Heart left ventricle (tissue), 16 donors: ENCODE results near the gene SPATA22. TPM values are rescaled to one million over a fixed set of nuclear protein-coding genes. Genes with fewer than 3 reads are reported as not detected.
"Not testable (repeated sequence)": the region's sequence is repeated elsewhere in the genome, so short reads cannot be mapped to it uniquely, and the experiment has no call there.

ENCODE experiments used
- ATAC-seq, 4 donors: fragments of 200-7000 bp; cut with Tn5 transposase; one replicate each; pipeline ENCODE4 v1.9.1; 2020 to 2022; ENCODE audit warnings: moderate library complexity in 4 of 4, mild to moderate bottlenecking in 3 of 4, moderate number of reproducible peaks in 1 of 4
- DNase-seq, 5 donors: peaks; one replicate each; pipeline ENCODE4 v3.0.0-alpha.2; 2020
- H3K27ac ChIP-seq, 12 donors: fragments of 200-600 bp; sonication (generic) in 4 of 12; one replicate each; pipeline versions ENCODE4 v1.5.0 to v1.8.0; 2016 to 2022; ENCODE audit warnings: mild to moderate bottlenecking in 2 of 12
- H3K27me3 ChIP-seq, 9 donors: fragments of 200-600 bp; sonication (generic) in 2 of 9; one replicate each; pipeline versions ENCODE4 v1.5.1 to v1.8.0; 2016 to 2022; ENCODE audit warnings: mild to moderate bottlenecking in 3 of 9
- H3K36me3 ChIP-seq, 9 donors: fragments of 200-600 bp; sonication (generic) in 2 of 9; one replicate each; pipeline versions ENCODE4 v1.5.0 to v1.8.0; 2018 to 2022; ENCODE audit warnings: mild to moderate bottlenecking in 2 of 9
- H3K4me1 ChIP-seq, 12 donors: fragments of 200-600 bp; sonication (generic) in 4 of 12; one replicate each; pipeline versions ENCODE4 v1.5.0 to v1.8.0; 2016 to 2022; ENCODE audit warnings: mild to moderate bottlenecking in 3 of 12
- H3K4me3 ChIP-seq, 12 donors: fragments of 200-600 bp; sonication (generic) in 4 of 12; one replicate each; pipeline versions ENCODE4 v1.5.0 to v1.8.0; 2017 to 2022; ENCODE audit warnings: mild to moderate bottlenecking in 9 of 12, moderate library complexity in 4 of 12
- H3K9me3 ChIP-seq, 12 donors: fragments of 200-600 bp; sonication (generic) in 4 of 12; one replicate each; pipeline versions ENCODE4 v1.5.0 to v1.8.0; 2016 to 2022; ENCODE audit warnings: mild to moderate bottlenecking in 1 of 12
- CTCF ChIP-seq, 12 donors: fragments of 200-600 bp; sonication (generic) in 4 of 12; IDR thresholded peaks; one replicate each; pipeline versions ENCODE4 v1.5.0 to v1.8.0; 2018 to 2022; ENCODE audit warnings: antibody characterized with exemption in 12 of 12, mild to moderate bottlenecking in 5 of 12
- POLR2A ChIP-seq, 2 donors: fragments of 450-650 bp; IDR thresholded peaks; one replicate each; pipeline ENCODE4 v1.6.1; 2017; ENCODE audit warnings: antibody characterized with exemption in 2 of 2, mild to moderate bottlenecking in 2 of 2, moderate library complexity in 2 of 2
- WGBS, 4 donors: extraction: QIAGEN DNeasy Blood & Tissue Kit in 2 of 4; methylation state at CpG; one replicate each; pipeline versions ENCODE4 v1.1.5 to v1.1.7; 2013 to 2018; 5-methylcytosine and 5-hydroxymethylcytosine counted together
- intact Hi-C, 10 donors: fragments of 100-400 bp; cut with DNase I; formaldehyde crosslinking; loops; one replicate each; pipeline versions ENCODE4 v1.11.1 to v1.14.2; 2022
- polyA plus RNA-seq, 2 donors: library from polyadenylated mRNA; stranded (reverse); fragments of 200-250 nt; gene quantifications; one replicate each; pipeline ENCODE4 v1.2.3, GENCODE V29; 2013
- total RNA-seq, 9 donors: library from RNA; depleted of rRNA in 2 of 9; stranded (reverse); fragments of >200 nt in 2 of 9; fragmentation: NEBNext Ultra II Directional in 3 of 9; extraction: Animal tissue kit (Norgen Biotek cat#: 25700) in 3 of 9; gene quantifications; one replicate each; pipeline versions ENCODE4 v1.1.0 to v1.2.4, GENCODE V29; 2016 to 2023
- donor health status: ischemic (EF 13 %, LVEDD 7.1; RV severe dilation, severe dysfunction).
- donor health status: healthy with polysubstance abuse.
- donor health status: DM: no; HTN: yes; CAD: no.
- donor health status: DM: no; HTN: no; CAD: no.
- donor health status: ischemic (EF 25% LVEDD 6.9; RV normal size, moderate dysfunction).
- donor health status: ischemic (EF 25% LVEDD 5.7; RV mildly dilated, moderate dysfunction).
- donor health status: healthy.
- donor health status: DM: yes; HTN: yes; CAD: no.
- donor health status: ischemic (EF 35%, LVEDD 5.7; RV mildly dilated, moderate dysfunction).
- donor health status: nonischemic (EF 11% LVEDD 7.7; RV severe dilation, severe dysfunction).
- donor health status: DM: yes; HTN: yes; CAD: no.
- donor health status: PGD.
- donor health status: ischemic (EF 29% LVEDD 5.4; RV normal size, mild dysfunction).
- donor health status: nonischemic (EF 23%, LVEDD 6.1; RV moderate dilation, normal function).

Gene SPATA22
- total and polyA plus RNA-seq, 11 donors = 0.16 to 0.72 (median 0.35) TPM; not detected in 5

- no peak for TF ChIP-seq CTCF (IDR thresholded peaks at IDR 0.05)
- no peak for TF ChIP-seq POLR2A (IDR thresholded peaks at IDR 0.05)
- no peak for DNase-seq
- Histone ChIP-seq H3K36me3 (no peaks in the 10 kb centered on the region), H3K9me3 (peaks cover 0 to 26% (median 7%) of the 10 kb centered on the region in 12 donors), H3K4me1 (no peaks in the 10 kb centered on the region), H3K27ac (no peak within 1 kb of the TSS), H3K27me3 (no peaks in the 10 kb centered on the region), H3K4me3 (no peak within 1 kb of the TSS)
- 73 to 82% (median 79%) methylated on average over 3 of the region's 3 CpGs for WGBS, 4 donors
- intact Hi-C loops = no loop called here
- ATAC-seq = no peak
These were observed 60.5 kb downstream of the SPATA22 start, which contains the start of gene OR3A3 for GRCh38 chr17:3411070-3411469. OR3A3 (plus strand) TSS chr17:3411370.

GRCh38 chr17:3403856-3404255 is 67.8 kb downstream of the SPATA22 start:
- H3K27me3 ChIP-seq, H3K27ac ChIP-seq, ATAC-seq, H3K4me1 ChIP-seq, H3K4me3 ChIP-seq, DNase-seq, intact Hi-C loops, H3K36me3 ChIP-seq: not testable (repeated sequence)
- H3K9me3 ChIP-seq = peaks cover 0 to 37% (median 8%) of the 10 kb centered on the region in 12 donors
- WGBS, 4 donors = 56 to 83% (median 65%) methylated on average over 1 of the region's 1 CpG

- intact Hi-C loops = no loop called here
- no peaks in the 10 kb centered on the region for H3K36me3 ChIP-seq
- 52 to 67% (median 59%) methylated on average over 2 of the region's 2 CpGs for WGBS, 4 donors
- TF ChIP-seq CTCF (IDR thresholded peaks at IDR 0.05) (no peak), POLR2A (IDR thresholded peaks at IDR 0.05) (no peak)
- H3K9me3 ChIP-seq = peaks cover 0 to 19% (median 3%) of the 10 kb centered on the region in 12 donors
- no peak for DNase-seq
- H3K4me3 ChIP-seq = no peak overlapping the region
- H3K27me3 ChIP-seq = no peaks in the 10 kb centered on the region
- H3K27ac ChIP-seq = no peak overlapping the region
- ATAC-seq = no peak
- H3K4me1 ChIP-seq = no peaks in the 10 kb centered on the region
These were observed 69.8 kb downstream of the SPATA22 start for GRCh38 chr17:3401786-3402185.

GRCh38 chr17:3400055-3400454 is 71.6 kb downstream of the SPATA22 start:
- TF ChIP-seq POLR2A (IDR thresholded peaks at IDR 0.05) (no peak), CTCF (IDR thresholded peaks at IDR 0.05) (no peak)
- no peak for ATAC-seq
- no peak overlapping the region for H3K27ac ChIP-seq
- 37 to 48% (median 45%) methylated on average over 6 of the region's 6 CpGs for WGBS, 4 donors
- H3K9me3 ChIP-seq = peaks cover 0 to 5% (median 0%) of the 10 kb centered on the region in 12 donors
- no peaks in the 10 kb centered on the region for H3K27me3 ChIP-seq
- no peak for DNase-seq
- no peaks in the 10 kb centered on the region for H3K36me3 ChIP-seq
- H3K4me1 ChIP-seq = no peaks in the 10 kb centered on the region
- no peak overlapping the region for H3K4me3 ChIP-seq
- intact Hi-C loops = no loop called here

- ATAC-seq (no peak), DNase-seq (no peak)
- Histone ChIP-seq H3K27me3 (no peaks in the 10 kb centered on the region), H3K4me3 (no peak within 1 kb of the TSS), H3K9me3 (no peaks in the 10 kb centered on the region), H3K36me3 (no peaks in the 10 kb centered on the region), H3K27ac (no peak within 1 kb of the TSS), H3K4me1 (no peaks in the 10 kb centered on the region)
- intact Hi-C loops = no loop called here
- 73 to 84% (median 83%) methylated on average over 1 of the region's 1 CpG for WGBS, 4 donors
- TF ChIP-seq CTCF (IDR thresholded peaks at IDR 0.05) (no peak), POLR2A (IDR thresholded peaks at IDR 0.05) (no peak)
These were observed 73.3 kb downstream of the SPATA22 start, which contains the start of gene OR1E1 for GRCh38 chr17:3398310-3398709. OR1E1 (minus strand) TSS chr17:3398410; CDS start chr17:3398410, 0 bp downstream.

- H3K9me3 ChIP-seq, ATAC-seq, H3K27ac ChIP-seq, DNase-seq, H3K4me1 ChIP-seq, H3K4me3 ChIP-seq, intact Hi-C loops, H3K27me3 ChIP-seq, H3K36me3 ChIP-seq: not testable (repeated sequence)
- 40 to 44% (median 42%) methylated on average over 7 of the region's 7 CpGs for WGBS, 4 donors
These were observed 73.8 kb downstream of the SPATA22 start for GRCh38 chr17:3397801-3398200.
